ENCODE results near the gene NACC1. TPM values are rescaled to one million over a fixed set of nuclear protein-coding genes. Genes with fewer than 3 reads are reported as not detected.
"Not testable (repeated sequence)": the region's sequence is repeated elsewhere in the genome, so short reads cannot be mapped to it uniquely, and the experiment has no call there.

Gene NACC1
- total RNA-seq, 1 experiment from 2014 or later = 55.0 TPM

- no peak for DNase-seq (ENCODE audit: low spot score)
These were observed 28.9 kb downstream of the NACC1 start for GRCh38 chr19:13146763-13147563.

- not testable (repeated sequence) for DNase-seq (ENCODE audit: low spot score)
These were observed 31.1 kb downstream of the NACC1 start for GRCh38 chr19:13149173-13149627.

- no peak for DNase-seq (ENCODE audit: low spot score)
These were observed 31.6 kb downstream of the NACC1 start for GRCh38 chr19:13149628-13150186.

GRCh38 chr19:13150187-13150930, 32.3 kb downstream of the NACC1 start, which contains the start of the genes IER2 and STX10:
Gene IER2, plus strand, starts transcription at chr19:13150411. Its CDS starts 2,776 bp downstream, at chr19:13153187.
Gene STX10, minus strand, starts transcription at chr19:13150375. Its CDS starts 202 bp downstream, at chr19:13150173.
- DNase-seq (ENCODE audit: low spot score) = peak; percentile 94

- DNase-seq (ENCODE audit: low spot score) = no peak
These were observed 33.0 kb downstream of the NACC1 start for GRCh38 chr19:13150931-13151604.

- peak; percentile 95 for DNase-seq (ENCODE audit: low spot score)
These were observed 33.7 kb downstream of the NACC1 start for GRCh38 chr19:13151605-13152355.

- DNase-seq (ENCODE audit: low spot score) = no peak
These were observed 34.4 kb downstream of the NACC1 start for GRCh38 chr19:13152356-13152973.

- DNase-seq (ENCODE audit: low spot score) = peak; percentile 95
These were observed 35.0 kb downstream of the NACC1 start for GRCh38 chr19:13152974-13153568.

GRCh38 chr19:13153569-13154240, 35.6 kb downstream of the NACC1 start:
- DNase-seq (ENCODE audit: low spot score) = no peak

GRCh38 chr19:13154241-13154778, 36.2 kb downstream of the NACC1 start:
- DNase-seq (ENCODE audit: low spot score) = peak; percentile 59

- peak; percentile 65 for DNase-seq (ENCODE audit: low spot score)
These were observed 36.9 kb downstream of the NACC1 start for GRCh38 chr19:13154911-13155471.

- DNase-seq (ENCODE audit: low spot score) = peak; percentile 74
These were observed 37.7 kb downstream of the NACC1 start for GRCh38 chr19:13155472-13156359.

- DNase-seq (ENCODE audit: low spot score) = no peak
These were observed 41.6 kb downstream of the NACC1 start for GRCh38 chr19:13159713-13160112.

- no peak for DNase-seq (ENCODE audit: low spot score)
These were observed 42.5 kb downstream of the NACC1 start for GRCh38 chr19:13160557-13160956.

- peak; percentile 98 for DNase-seq (ENCODE audit: low spot score)
These were observed 44.9 kb downstream of the NACC1 start for GRCh38 chr19:13162724-13163608.

- DNase-seq (ENCODE audit: low spot score) = peak; percentile 90
These were observed 45.7 kb downstream of the NACC1 start for GRCh38 chr19:13163609-13164342.
